Uterus (tissue), 4 donors: Measurements from ENCODE around the gene SND1. TPM values are rescaled to one million over a fixed set of nuclear protein-coding genes. Genes with fewer than 3 reads are reported as not detected.

Experiments used
- DNase-seq, 2 donors: peaks; one replicate each; pipeline ENCODE4 v3.0.0-alpha.2; 2019 to 2020
- H3K27ac ChIP-seq, 2 donors: fragments of 200-600 bp; sonication (generic); 1 replicate in 1 of 2; 2 replicates in 1 of 2; pipeline ENCODE4 v1.5.1; 2016 to 2018
- H3K27me3 ChIP-seq, 2 donors: fragments of 200-600 bp; sonication (generic); one replicate each; pipeline ENCODE4 v1.5.1; 2018 to 2019; ENCODE audit warnings: control low read depth in 1 of 2
- H3K36me3 ChIP-seq, 2 donors: fragments of 200-600 bp; sonication (generic); one replicate each; pipeline ENCODE4 v1.5.1; 2019; ENCODE audit warnings: control low read depth in 1 of 2
- H3K4me1 ChIP-seq, 2 donors: fragments of 200-600 bp; sonication (generic); one replicate each; pipeline ENCODE4 v1.5.1; 2018 to 2019; ENCODE audit warnings: control low read depth in 1 of 2
- H3K4me3 ChIP-seq, 2 donors: fragments of 200-600 bp; sonication (generic); 1 replicate in 1 of 2; 2 replicates in 1 of 2; pipeline ENCODE4 v1.5.1; 2018 to 2019; ENCODE audit warnings: mild to moderate bottlenecking in 1 of 2
- H3K9me3 ChIP-seq, 2 donors: fragments of 200-600 bp; sonication (generic); one replicate each; pipeline ENCODE4 v1.5.1; 2019; ENCODE audit warnings: control low read depth in 1 of 2
- CTCF ChIP-seq, 4 experiments: fragments of 200-600 bp in 2 of 4; fragments of 450-650 bp in 2 of 4; sonication (generic) in 2 of 4; IDR thresholded peaks; one replicate each; pipeline ENCODE4 v1.5.1; 2016 to 2019; ENCODE audit warnings: antibody characterized with exemption in 4 of 4, mild to moderate bottlenecking in 2 of 4, moderate library complexity in 1 of 4
- POLR2A ChIP-seq, 2 donors: fragments of 450-650 bp; IDR thresholded peaks; one replicate each; pipeline ENCODE4 v1.6.1; 2016; ENCODE audit warnings: antibody characterized with exemption in 2 of 2, mild to moderate bottlenecking in 1 of 2, moderate library complexity in 1 of 2
- intact Hi-C: fragments of 100-400 bp; cut with DNase I; formaldehyde crosslinking; loops from one replicate; pipeline ENCODE4 v1.15.1; 2023; ENCODE audit warnings: low total_unique reads
- total RNA-seq, 4 donors: library from RNA; depleted of rRNA in 3 of 4; stranded (reverse); fragments of >200 nt in 3 of 4; gene quantifications; one replicate each; pipeline versions ENCODE4 v1.1.0 to v1.2.4, GENCODE V29; 2014 to 2023
- donor health status: DM: yes; HTN: yes; CAD: no.

Gene SND1
- total RNA-seq, 4 donors from 2014 or later: 54.8 to 192 (median 117) TPM

- Histone ChIP-seq H3K9me3 (no peaks in the 10 kb centered on the region), H3K27ac (no peak overlapping the region), H3K4me3 (no peak overlapping the region), H3K4me1 (no peaks in the 10 kb centered on the region), H3K27me3 (no peaks in the 10 kb centered on the region), H3K36me3 (no peaks in the 10 kb centered on the region)
- intact Hi-C loops: no loop called here
- TF ChIP-seq CTCF (IDR thresholded peaks at IDR 0.05) (no peak), POLR2A (IDR thresholded peaks at IDR 0.05) (no peak)
- no peak for DNase-seq
Measured at GRCh38 chr7:127887631-127888030, 235.6 kb downstream of the SND1 start.

GRCh38 chr7:127888411-127888810 lies 236.4 kb downstream of the SND1 start:
- Histone ChIP-seq H3K9me3 (no peaks in the 10 kb centered on the region), H3K27me3 (no peaks in the 10 kb centered on the region), H3K36me3 (no peaks in the 10 kb centered on the region), H3K4me1 (no peaks in the 10 kb centered on the region), H3K27ac (no peak overlapping the region), H3K4me3 (no peak overlapping the region)
- DNase-seq: no peak
- intact Hi-C loops: no loop called here
- TF ChIP-seq CTCF (IDR thresholded peaks at IDR 0.05): no peak
- no peak for TF ChIP-seq POLR2A (IDR thresholded peaks at IDR 0.05)

GRCh38 chr7:127888825-127889224 lies 236.8 kb downstream of the SND1 start:
- Histone ChIP-seq H3K9me3 (no peaks in the 10 kb centered on the region), H3K36me3 (no peaks in the 10 kb centered on the region), H3K27ac (no peak overlapping the region), H3K27me3 (no peaks in the 10 kb centered on the region), H3K4me1 (peaks cover 0 to 2% of the 10 kb centered on the region in 2 donors), H3K4me3 (no peak overlapping the region)
- TF ChIP-seq POLR2A (IDR thresholded peaks at IDR 0.05): no peak
- no peak for TF ChIP-seq CTCF (IDR thresholded peaks at IDR 0.05)
- no peak for DNase-seq
- intact Hi-C loops: no loop called here

GRCh38 chr7:127889677-127890076 lies 237.7 kb downstream of the SND1 start:
- no peak overlapping the region for H3K4me3 ChIP-seq
- H3K27me3 ChIP-seq: no peaks in the 10 kb centered on the region
- peaks cover 0 to 8% of the 10 kb centered on the region in 2 donors for H3K4me1 ChIP-seq
- H3K27ac ChIP-seq: no peak overlapping the region
- TF ChIP-seq POLR2A (IDR thresholded peaks at IDR 0.05) (no peak), CTCF (IDR thresholded peaks at IDR 0.05) (no peak)
- no peaks in the 10 kb centered on the region for H3K9me3 ChIP-seq
- intact Hi-C loops: no loop called here
- H3K36me3 ChIP-seq: no peaks in the 10 kb centered on the region
- no peak for DNase-seq

- H3K27me3 ChIP-seq: no peaks in the 10 kb centered on the region
- TF ChIP-seq POLR2A (IDR thresholded peaks at IDR 0.05): no peak
- TF ChIP-seq CTCF (IDR thresholded peaks at IDR 0.05): no peak
- peaks cover 0 to 8% of the 10 kb centered on the region in 2 donors for H3K4me1 ChIP-seq
- no peaks in the 10 kb centered on the region for H3K36me3 ChIP-seq
- H3K27ac ChIP-seq: no peak overlapping the region
- no peak for DNase-seq
- no peaks in the 10 kb centered on the region for H3K9me3 ChIP-seq
- H3K4me3 ChIP-seq: no peak overlapping the region
- intact Hi-C loops: no loop called here
Measured at GRCh38 chr7:127890726-127891125, 238.7 kb downstream of the SND1 start.
